HCT116 (cell line): ENCODE results near the gene MFAP1. TPM values are rescaled to one million over a fixed set of nuclear protein-coding genes. Genes with fewer than 3 reads are reported as not detected.
A peak's percentile ranks its signal among the peaks of the same experiment; 100 is the strongest.

Experiments
- ATAC-seq: fragments of 200-7000 bp; cut with Tn5 transposase; 2 replicates; pipeline ENCODE4 v1.9.1; 2020; ENCODE audit warnings: mild to moderate bottlenecking, moderate library complexity
- BruUV-seq: library from RNA; stranded (reverse); fragments of 400-500 nt; replicated peaks from 2 replicates; lab custom pipeline; 2021; lab: Mats Ljungman, UMichigan
- CTCF ChIA-PET: fragments of 300-600 bp; sonication (Branson Sonifier 250); formaldehyde crosslinking; loops from one replicate; lab custom pipeline; 2021; ENCODE audit warnings: antibody characterized with exemption; lab: Charles Lee
- POLR2A ChIA-PET: fragments of 300-600, 350-600 bp; sonication (Branson Sonifier 250); formaldehyde crosslinking; loops from one replicate; lab custom pipeline; 2021; ENCODE audit warnings: antibody characterized with exemption; lab: Charles Lee
- RAD21 ChIA-PET, 2 experiments: fragments of 300-600 bp; sonication (Branson Sonifier 250); formaldehyde crosslinking; loops; one replicate each; lab custom pipeline; 2023; ENCODE audit warnings: low total read pairs in 2 of 2; ENCODE audit not compliant: uncharacterized antibody in 2 of 2, unreplicated experiment in 2 of 2, low non-redundant PET in 1 of 2; lab: Charles Lee
- DNase-seq: peaks from one replicate; pipeline ENCODE4 v3.0.0-alpha.2; 2010; ENCODE audit warnings: low read depth, low spot score
- H2AFZ ChIP-seq: fragments of 200-600 bp; shearing (Covaris generic), sonication (generic); 2 replicates; pipeline ENCODE4 v1.6.1; 2017; ENCODE audit warnings: low read depth, mixed run types, mixed read lengths, antibody characterized with exemption, low read length; ENCODE audit not compliant: poor library complexity, severe bottlenecking
- H3K27ac ChIP-seq: 2 replicates; pipeline ENCODE4 v1.5.1; 2012; ENCODE audit warnings: low read depth, low read length
- H3K27me3 ChIP-seq: fragments of 200-600 bp; sonication (generic); 2 replicates; pipeline ENCODE4 v1.6.1; 2016; ENCODE audit warnings: mixed run types, low read length, mixed read lengths; ENCODE audit not compliant: insufficient read depth
- H3K36me3 ChIP-seq, 2 experiments: fragments of 200-500 bp in 1 of 2; fragments of 200-600 bp in 1 of 2; sonication (Bioruptor generic) in 1 of 2; sonication (generic) in 1 of 2; 2 replicates each; pipeline versions ENCODE4 v1.5.1 to v1.6.1; 2014 to 2016; ENCODE audit warnings: low read length in 2 of 2, inconsistent platforms in 1 of 2, mixed read lengths in 1 of 2, mixed run types in 1 of 2; ENCODE audit not compliant: insufficient read depth in 2 of 2, control insufficient read depth in 1 of 2
- H3K4me1 ChIP-seq, 2 experiments: fragments of 200-600 bp in 1 of 2; sonication (generic) in 1 of 2; 2 replicates each; pipeline versions ENCODE4 v1.5.1 to v1.6.1; 2012 to 2017; ENCODE audit warnings: low read length in 2 of 2, inconsistent platforms in 1 of 2, mild to moderate bottlenecking in 1 of 2, mixed read lengths in 1 of 2, mixed run types in 1 of 2, moderate library complexity in 1 of 2; ENCODE audit not compliant: insufficient read depth in 2 of 2, control insufficient read depth in 1 of 2
- H3K4me2 ChIP-seq: fragments of 200-600 bp; sonication (generic); 2 replicates; pipeline ENCODE4 v1.6.1; 2017; ENCODE audit warnings: mixed run types, low read length, mixed read lengths
- H3K4me3 ChIP-seq, 2 experiments: fragments of 200-600 bp in 1 of 2; sonication (generic) in 1 of 2; replicated peaks in 1 of 2; 2 replicates each; pipeline ENCODE4 v1.5.1; 2011 to 2016; ENCODE audit warnings: low read length in 2 of 2, control low read depth in 1 of 2, low read depth in 1 of 2, mild to moderate bottlenecking in 1 of 2, mixed read lengths in 1 of 2, mixed run types in 1 of 2
- H3K79me2 ChIP-seq: fragments of 200-600 bp; sonication (generic); 2 replicates; pipeline ENCODE4 v1.6.1; 2017; ENCODE audit warnings: mild to moderate bottlenecking, mixed run types, low read length, moderate library complexity, mixed read lengths; ENCODE audit not compliant: insufficient read depth
- H3K9ac ChIP-seq: fragments of 200-600 bp; sonication (generic); 2 replicates; pipeline ENCODE4 v1.6.1; 2016; ENCODE audit warnings: low read length, mixed read lengths
- H3K9me2 ChIP-seq: fragments of 200-600 bp; sonication (generic), shearing (Covaris generic); 2 replicates; pipeline ENCODE4 v1.6.1; 2017; ENCODE audit warnings: mixed run types, mild to moderate bottlenecking, moderate library complexity; ENCODE audit not compliant: insufficient read depth
- H3K9me3 ChIP-seq, 2 experiments: fragments of 200-500 bp in 1 of 2; fragments of 200-600 bp in 1 of 2; sonication (Bioruptor generic) in 1 of 2; sonication (generic) in 1 of 2; 2 replicates each; pipeline ENCODE4 v1.6.1; 2014 to 2017; ENCODE audit warnings: low read length in 2 of 2, mixed read lengths in 2 of 2, inconsistent platforms in 1 of 2, low read depth in 1 of 2, mild to moderate bottlenecking in 1 of 2, mixed run types in 1 of 2, moderate library complexity in 1 of 2; ENCODE audit not compliant: control insufficient read depth in 1 of 2, insufficient read depth in 1 of 2
- H4K20me1 ChIP-seq: fragments of 200-600 bp; sonication (generic), shearing (Covaris generic); 2 replicates; pipeline ENCODE4 v1.6.1; 2017; ENCODE audit warnings: mixed run types, mild to moderate bottlenecking, moderate library complexity; ENCODE audit not compliant: insufficient read depth
- CBX3 ChIP-seq: IDR thresholded peaks from 2 replicates; pipeline ENCODE4 v1.6.1; 2012; ENCODE audit warnings: low read depth
- EGR1 ChIP-seq: IDR thresholded peaks from 2 replicates; pipeline ENCODE4 v1.6.1; 2012; ENCODE audit warnings: low read depth
- ELF1 ChIP-seq: IDR thresholded peaks from 2 replicates; pipeline ENCODE4 v1.6.1; 2012; ENCODE audit warnings: low read depth, borderline replicate concordance
- EZH2 ChIP-seq: fragments of 200-600 bp; sonication (generic); IDR thresholded peaks from 2 replicates; pipeline ENCODE4 v1.6.1; 2017; ENCODE audit warnings: antibody characterized with exemption, mixed run types
- EZH2phosphoT487 ChIP-seq: fragments of 200-600 bp; IDR thresholded peaks from 2 replicates; pipeline ENCODE4 v1.6.1; 2018; ENCODE audit warnings: antibody characterized with exemption, borderline replicate concordance
- FOSL1 ChIP-seq: IDR thresholded peaks from 2 replicates; pipeline ENCODE4 v1.6.1; 2012; ENCODE audit warnings: low read depth
- JUND ChIP-seq: IDR thresholded peaks from 2 replicates; pipeline ENCODE4 v1.6.1; 2012
- POLR2AphosphoS5 ChIP-seq: IDR thresholded peaks from 2 replicates; pipeline ENCODE4 v1.6.1; 2011; ENCODE audit warnings: mild to moderate bottlenecking, low read depth, low read length, moderate library complexity
- RAD21 ChIP-seq: IDR thresholded peaks from 2 replicates; pipeline ENCODE4 v1.6.1; 2012; ENCODE audit warnings: low read depth, mild to moderate bottlenecking
- REST ChIP-seq: IDR thresholded peaks from 2 replicates; pipeline ENCODE4 v1.6.1; 2012; ENCODE audit warnings: low read depth
- SIN3A ChIP-seq: IDR thresholded peaks from 2 replicates; pipeline ENCODE4 v1.6.1; 2012; ENCODE audit warnings: low read depth
- SP1 ChIP-seq: IDR thresholded peaks from 2 replicates; pipeline ENCODE4 v1.6.1; 2012; ENCODE audit warnings: low read depth
- SRF ChIP-seq: IDR thresholded peaks from 2 replicates; pipeline ENCODE4 v1.6.1; 2012; ENCODE audit warnings: low read depth
- TCF7L2 ChIP-seq: IDR thresholded peaks from 2 replicates; pipeline ENCODE4 v1.7.0; 2011; ENCODE audit warnings: borderline replicate concordance, inconsistent platforms; ENCODE audit not compliant: insufficient read depth, insufficient read length; ENCODE audit errors: extremely low read depth
- YY1 ChIP-seq: IDR thresholded peaks from 2 replicates; pipeline ENCODE4 v1.6.1; 2011; ENCODE audit warnings: low read length, low read depth, moderate library complexity, mild to moderate bottlenecking; ENCODE audit not compliant: insufficient replicate concordance; ENCODE audit errors: extremely low read depth
- ZBTB33 ChIP-seq: IDR thresholded peaks from 2 replicates; pipeline ENCODE4 v1.6.1; 2011; ENCODE audit warnings: mild to moderate bottlenecking, low read length, moderate library complexity; ENCODE audit not compliant: insufficient replicate concordance; ENCODE audit errors: extremely low read depth
- ZFX ChIP-seq: fragments of 450-650 bp; IDR thresholded peaks from 2 replicates; pipeline ENCODE4 v1.6.1; 2017
- ZNF274 ChIP-seq: fragments of 200-500 bp; sonication (Bioruptor generic); IDR thresholded peaks from 2 replicates; pipeline ENCODE4 v1.6.1; 2014; ENCODE audit warnings: mild to moderate bottlenecking, low read depth, low read length, inconsistent platforms
- intact Hi-C: fragments of 100-400 bp; cut with micrococcal nuclease; formaldehyde crosslinking; loops from 2 replicates; pipeline ENCODE4 v1.10.0; 2022
- total RNA-seq: library from RNA; stranded (reverse); gene quantifications from one replicate; pipeline ENCODE4 v1.2.1, GENCODE V29; 2021; ENCODE audit not compliant: unreplicated experiment
- TF ChIP-seq, protein P1 (sequence below), 3 experiments: fragments of 200-600 bp in 1 of 3; sonication (generic) in 1 of 3; IDR thresholded peaks in 2 of 3; conservative IDR thresholded peaks in 1 of 3; 2 replicates each; pipeline ENCODE4 v1.5.1; 2012 to 2017; ENCODE audit warnings: low read depth in 2 of 3, low read length in 2 of 3, antibody characterized with exemption in 1 of 3, borderline replicate concordance in 1 of 3, control low read depth in 1 of 3, mild to moderate bottlenecking in 1 of 3, mixed read lengths in 1 of 3, mixed run types in 1 of 3, moderate library complexity in 1 of 3; ENCODE audit not compliant: insufficient read depth in 1 of 3
- TF ChIP-seq, protein P2 (sequence below): IDR thresholded peaks from 2 replicates; pipeline ENCODE4 v1.6.1; 2012

MFAP1 gene
- total RNA-seq, 1 experiment from 2014 or later: 32.7 TPM

GRCh38 chr15:43826029-43826507, 1.6 kb upstream of the MFAP1 start:
- Histone ChIP-seq H3K4me3 (peak overlapping the region; percentile 64 to 77), H3K27ac (peak overlapping the region; percentile 65; the same call in 1 of the 2 replicates), H3K27me3 (no peaks in the 10 kb centered on the region), H3K4me2 (peak overlapping the region; percentile 74), H3K36me3 (peaks cover 10 to 21% of the 10 kb centered on the region in 2 experiments), H3K4me1 (peaks cover 15 to 41% of the 10 kb centered on the region in 2 experiments), H4K20me1 (no peaks in the 10 kb centered on the region), H2AFZ (no peak overlapping the region), H3K9me2 (no peaks in the 10 kb centered on the region), H3K9ac (peak overlapping the region; percentile 77), H3K9me3 (no peaks in the 10 kb centered on the region), H3K79me2 (peaks cover 74% of the 10 kb centered on the region)
- BruUV-seq: no TSS peak
- RAD21 ChIA-PET: no interaction called here
- CTCF ChIA-PET: no interaction called here
- intact Hi-C loops: no loop called here
- TF ChIP-seq SP1 (no peak), ELF1 (no peak), RAD21 (no peak), TCF7L2 (no peak), EZH2phosphoT487 (no peak), REST (no peak), EZH2 (no peak), ZNF274 (no peak), ZBTB33 (no peak), EGR1 (no peak), POLR2AphosphoS5 (no peak), CBX3 (no peak), JUND (no peak), SIN3A (no peak), SRF (no peak), ZFX (no peak), FOSL1 (no peak), YY1 (no peak)
- TF ChIP-seq, protein P1, sequence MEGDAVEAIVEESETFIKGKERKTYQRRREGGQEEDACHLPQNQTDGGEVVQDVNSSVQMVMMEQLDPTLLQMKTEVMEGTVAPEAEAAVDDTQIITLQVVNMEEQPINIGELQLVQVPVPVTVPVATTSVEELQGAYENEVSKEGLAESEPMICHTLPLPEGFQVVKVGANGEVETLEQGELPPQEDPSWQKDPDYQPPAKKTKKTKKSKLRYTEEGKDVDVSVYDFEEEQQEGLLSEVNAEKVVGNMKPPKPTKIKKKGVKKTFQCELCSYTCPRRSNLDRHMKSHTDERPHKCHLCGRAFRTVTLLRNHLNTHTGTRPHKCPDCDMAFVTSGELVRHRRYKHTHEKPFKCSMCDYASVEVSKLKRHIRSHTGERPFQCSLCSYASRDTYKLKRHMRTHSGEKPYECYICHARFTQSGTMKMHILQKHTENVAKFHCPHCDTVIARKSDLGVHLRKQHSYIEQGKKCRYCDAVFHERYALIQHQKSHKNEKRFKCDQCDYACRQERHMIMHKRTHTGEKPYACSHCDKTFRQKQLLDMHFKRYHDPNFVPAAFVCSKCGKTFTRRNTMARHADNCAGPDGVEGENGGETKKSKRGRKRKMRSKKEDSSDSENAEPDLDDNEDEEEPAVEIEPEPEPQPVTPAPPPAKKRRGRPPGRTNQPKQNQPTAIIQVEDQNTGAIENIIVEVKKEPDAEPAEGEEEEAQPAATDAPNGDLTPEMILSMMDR (IDR thresholded peaks at IDR 0.05 in 2 of 3, conservative IDR thresholded peaks at IDR 0.05 in 1 of 3; ENCODE audit: borderline replicate concordance in 1 of 3, insufficient read depth in 1 of 3, low read depth in 2 of 3, low read length in 2 of 3): no peak
- TF ChIP-seq, protein P2, sequence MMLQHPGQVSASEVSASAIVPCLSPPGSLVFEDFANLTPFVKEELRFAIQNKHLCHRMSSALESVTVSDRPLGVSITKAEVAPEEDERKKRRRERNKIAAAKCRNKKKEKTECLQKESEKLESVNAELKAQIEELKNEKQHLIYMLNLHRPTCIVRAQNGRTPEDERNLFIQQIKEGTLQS: no peak
- DNase-seq (no peak), ATAC-seq (no peak)
- POLR2A ChIA-PET: no interaction called here
